HG02678 (cell line): ENCODE data around the gene PRAME.
"Not testable (repeated sequence)": the region's sequence is repeated elsewhere in the genome, so short reads cannot be mapped to it uniquely, and the experiment has no call there.

ENCODE experiments used
- ATAC-seq: cut with Tn5 transposase; IDR thresholded peaks from one replicate; pipeline ENCODE4 v1.9.1; 2021; ENCODE audit warnings: mild to moderate bottlenecking, moderate library complexity; ENCODE audit not compliant: unreplicated experiment

The PRAME gene

DNA sequence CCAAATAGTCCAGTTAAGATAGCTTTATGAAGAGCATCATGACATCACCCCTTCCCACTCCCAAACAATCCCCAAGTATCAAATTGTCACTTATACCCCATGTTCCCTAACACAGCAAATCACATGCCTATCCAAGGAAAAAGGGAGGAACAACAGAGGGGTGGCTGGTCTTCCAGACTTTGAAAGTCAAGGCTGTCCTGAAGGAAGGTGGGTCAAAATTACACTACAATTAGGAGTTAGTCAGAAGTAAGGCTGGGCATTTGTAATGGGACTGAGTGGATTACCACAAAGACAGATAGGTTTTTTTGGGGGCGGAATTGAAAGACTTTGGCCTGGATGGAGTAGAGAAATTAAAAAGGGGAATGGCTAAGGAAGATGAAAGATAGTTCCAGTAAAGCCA is 5.9 kb downstream of the PRAME start:
- ATAC-seq = no peak

DNA sequence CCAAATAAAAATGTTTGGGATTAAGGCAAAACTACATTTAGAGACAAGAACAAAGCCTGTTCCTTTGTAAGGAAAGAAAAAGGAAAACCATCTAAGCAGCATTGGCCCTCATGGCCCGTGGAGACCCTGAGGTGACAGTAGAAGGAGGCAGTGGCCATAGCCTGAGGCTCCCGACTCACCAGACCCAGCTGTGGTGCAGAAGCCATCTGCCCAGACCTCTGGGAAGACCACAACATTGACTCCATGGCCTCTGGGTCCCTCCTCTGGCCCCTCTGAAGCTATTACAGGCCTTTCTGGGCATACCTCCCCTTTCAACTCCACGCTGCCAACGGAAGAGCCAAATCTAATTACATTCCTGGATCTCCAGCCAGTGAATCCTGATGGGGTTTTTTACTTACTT is 6.4 kb downstream of the PRAME start:
- ATAC-seq = no peak

- no peak for ATAC-seq
Measured at GRCh38 chr22:22550789-22551434, 8.2 kb downstream of the PRAME start.

DNA sequence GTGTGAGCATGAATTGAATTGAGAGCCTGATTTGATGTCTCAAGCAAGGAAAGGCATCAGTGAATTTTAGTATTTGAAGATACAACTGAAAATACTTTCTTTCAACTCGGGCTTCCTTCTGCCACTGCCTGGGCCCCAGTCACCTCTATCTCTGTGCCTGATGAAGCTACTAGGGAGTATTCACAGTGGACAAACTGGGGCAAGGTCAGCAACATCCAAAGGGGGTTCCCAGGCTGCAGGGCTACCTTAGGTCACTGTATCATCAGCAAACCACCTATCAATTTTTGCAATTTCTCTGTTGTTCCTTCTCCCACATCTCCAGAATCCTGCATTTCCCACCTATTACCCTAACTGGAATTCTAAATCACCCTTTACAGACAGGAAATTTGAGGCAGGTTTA is 10.2 kb downstream of the PRAME start:
- no peak for ATAC-seq

DNA sequence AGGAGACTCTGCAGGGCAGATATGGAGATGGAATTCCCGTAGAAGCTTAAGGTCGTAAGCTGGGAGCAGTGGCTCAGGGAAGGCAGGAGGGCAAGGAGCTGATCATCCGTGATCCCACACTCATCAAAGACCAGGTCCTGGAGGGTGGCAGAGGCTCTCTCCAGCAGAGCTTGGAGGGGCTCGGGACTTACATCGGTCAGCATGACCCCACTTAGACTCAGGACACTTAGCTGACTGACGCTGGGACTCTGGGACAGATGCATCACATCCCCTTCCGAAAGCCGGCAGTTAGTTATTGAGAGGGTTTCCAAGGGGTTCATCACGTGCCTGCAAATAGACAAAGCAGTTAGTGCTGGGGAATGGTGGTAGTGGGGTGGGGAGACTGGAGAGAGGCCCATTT is 10.7 kb downstream of the PRAME start:
- ATAC-seq = no peak

- ATAC-seq = no peak
Measured at GRCh38 chr22:22547692-22548300, 11.3 kb downstream of the PRAME start.

DNA sequence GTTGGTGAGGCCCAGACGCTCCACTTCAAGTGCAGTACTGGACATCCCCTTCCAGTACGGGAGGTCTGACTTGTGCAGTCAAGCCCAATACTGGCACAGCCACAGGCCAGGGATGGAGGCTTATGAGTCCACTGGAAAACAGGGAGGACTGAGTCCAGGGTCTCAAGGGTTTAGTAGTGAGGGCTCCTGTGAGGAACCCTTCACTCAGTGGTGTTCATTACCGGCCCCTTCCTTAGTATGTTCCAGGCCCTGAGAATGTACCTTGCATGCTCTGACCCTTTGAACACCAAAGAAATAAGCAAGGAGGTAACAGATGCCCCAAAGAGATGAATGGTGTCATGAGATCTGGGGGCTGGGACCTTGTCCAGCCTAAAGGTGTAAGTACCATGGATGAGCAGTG is 11.8 kb downstream of the PRAME start:
- no peak for ATAC-seq

DNA sequence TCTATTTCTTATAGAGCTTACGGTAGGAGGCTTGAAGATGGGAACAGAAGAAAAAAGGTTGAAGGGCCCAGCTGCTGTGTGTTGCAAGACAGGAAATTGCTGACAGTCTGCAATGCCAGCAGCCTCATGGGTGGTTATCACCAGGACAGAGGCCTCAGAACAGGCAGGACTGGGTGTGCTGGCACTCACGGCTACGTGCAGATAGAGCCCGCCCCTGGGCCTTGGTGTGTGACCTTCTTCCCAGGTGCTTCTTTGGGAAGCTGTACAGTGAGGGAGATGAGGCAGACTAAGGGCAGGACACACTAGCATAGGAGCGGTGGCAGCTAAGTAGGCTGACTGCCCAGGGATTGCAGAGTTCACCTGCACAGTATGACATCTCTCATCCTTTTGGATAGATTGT is 12.6 kb downstream of the PRAME start:
- ATAC-seq = no peak

DNA sequence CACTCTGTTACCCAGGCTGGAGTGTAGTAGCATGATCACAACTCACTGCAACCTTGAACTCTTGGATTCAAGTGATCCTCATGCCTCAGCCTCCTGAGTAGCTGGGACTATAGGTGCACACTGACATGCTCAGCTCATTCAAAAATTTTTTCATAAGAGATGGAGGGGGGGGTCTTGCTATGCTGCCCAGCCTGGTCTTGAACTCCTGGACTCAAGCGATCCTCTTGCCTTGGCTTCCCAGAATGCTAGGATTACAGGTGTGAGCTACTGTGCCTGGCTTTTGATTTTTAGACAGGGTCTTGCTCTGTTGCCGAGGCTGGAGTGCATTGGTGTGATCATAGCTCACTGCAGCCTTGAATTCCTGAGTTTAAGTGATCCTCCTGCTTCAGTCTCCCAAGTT is 14.0 kb downstream of the PRAME start:
- ATAC-seq = no peak

DNA sequence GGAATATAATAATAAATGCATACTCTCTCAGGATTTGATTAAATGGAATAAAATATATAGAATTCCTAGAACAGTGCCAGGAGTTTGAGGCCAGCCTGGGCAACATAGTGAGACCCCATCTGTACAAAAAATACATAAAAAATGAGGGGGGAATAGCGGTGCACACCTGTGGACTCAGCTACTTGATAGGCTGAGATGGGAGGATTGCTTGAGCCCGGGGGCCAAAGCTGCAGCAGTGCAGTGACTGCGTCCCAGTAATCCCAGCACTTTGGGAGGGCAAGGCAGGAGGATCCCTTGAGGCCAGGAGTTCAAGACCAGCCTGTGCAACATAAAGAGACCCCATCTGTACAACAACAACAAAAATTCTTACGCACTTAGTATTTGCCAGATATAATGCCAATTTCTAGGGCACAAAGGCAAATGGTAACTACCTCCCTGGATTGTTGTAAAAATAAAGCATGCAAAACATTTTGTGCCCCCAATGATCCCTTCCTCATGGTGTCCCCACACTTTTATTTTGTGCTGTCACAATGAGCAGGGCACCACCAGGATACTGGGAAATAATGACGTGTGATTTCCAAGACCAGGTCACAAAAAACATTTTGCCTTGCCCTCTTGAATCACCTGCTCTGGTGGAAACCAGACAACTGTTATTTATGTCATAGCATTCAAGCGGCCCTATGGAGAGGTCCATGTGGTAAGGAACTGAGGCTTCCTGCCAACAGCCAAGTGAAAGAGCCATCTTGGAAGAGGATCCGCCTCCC is 20.7 kb downstream of the PRAME start:
- no peak for ATAC-seq

GRCh38 chr22:22536916-22537315 is 22.1 kb downstream of the PRAME start:
- ATAC-seq = no peak

- no peak for ATAC-seq
Measured at GRCh38 chr22:22536515-22536914, 22.6 kb downstream of the PRAME start.

DNA sequence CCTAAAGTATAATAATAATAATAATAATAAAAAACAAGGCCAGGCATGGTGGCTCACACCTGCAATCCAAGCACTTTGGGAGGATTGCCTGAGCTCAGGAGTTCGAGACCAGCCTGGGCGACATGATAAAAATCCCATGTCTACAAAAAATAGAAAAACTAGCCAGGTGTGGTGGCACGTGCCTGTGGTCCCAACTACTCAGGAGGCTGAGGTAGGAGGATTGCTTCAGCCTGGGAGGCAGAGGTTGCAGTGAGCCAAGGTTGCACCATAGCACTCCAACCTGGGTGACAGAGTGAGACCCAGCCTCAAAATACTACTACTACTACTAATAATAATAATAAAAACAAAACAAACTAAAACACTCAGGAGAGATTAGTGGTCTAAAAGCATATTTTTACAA is 23.4 kb downstream of the PRAME start:
- ATAC-seq = no peak

- no peak for ATAC-seq
Measured at GRCh38 chr22:22534604-22535415, 24.3 kb downstream of the PRAME start.

- ATAC-seq = no peak
Measured at GRCh38 chr22:22533863-22534262, 25.2 kb downstream of the PRAME start.

GRCh38 chr22:22533417-22533816 is 25.6 kb downstream of the PRAME start:
- ATAC-seq = no peak

DNA sequence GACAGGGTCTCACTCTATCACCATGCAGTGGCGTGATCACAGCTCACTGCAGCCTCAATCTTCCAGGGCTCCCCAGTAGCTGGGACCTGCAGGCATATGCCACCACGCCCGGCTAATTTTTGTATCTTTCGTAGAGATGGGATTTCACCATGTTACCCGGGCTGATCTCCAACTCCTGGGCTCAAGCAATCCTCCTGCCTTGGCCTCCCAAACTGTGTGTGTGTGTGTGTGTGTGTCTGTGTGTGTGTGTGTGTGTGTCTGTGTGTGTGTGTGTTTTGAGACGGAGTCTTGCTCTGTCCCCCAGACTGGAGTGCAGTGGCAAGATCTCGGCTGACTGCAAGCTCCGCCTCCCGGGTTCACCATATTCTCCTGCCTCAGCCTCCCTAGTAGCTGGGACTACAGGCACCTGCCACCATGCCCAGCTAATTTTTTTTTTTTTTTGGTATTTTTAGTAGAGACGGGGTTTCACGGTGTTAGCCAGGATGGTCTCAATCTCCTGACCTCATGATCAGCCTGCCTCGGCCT is 26.5 kb downstream of the PRAME start:
- not testable (repeated sequence) for ATAC-seq

- no peak for ATAC-seq
Measured at GRCh38 chr22:22531770-22532546, 27.1 kb downstream of the PRAME start.

DNA sequence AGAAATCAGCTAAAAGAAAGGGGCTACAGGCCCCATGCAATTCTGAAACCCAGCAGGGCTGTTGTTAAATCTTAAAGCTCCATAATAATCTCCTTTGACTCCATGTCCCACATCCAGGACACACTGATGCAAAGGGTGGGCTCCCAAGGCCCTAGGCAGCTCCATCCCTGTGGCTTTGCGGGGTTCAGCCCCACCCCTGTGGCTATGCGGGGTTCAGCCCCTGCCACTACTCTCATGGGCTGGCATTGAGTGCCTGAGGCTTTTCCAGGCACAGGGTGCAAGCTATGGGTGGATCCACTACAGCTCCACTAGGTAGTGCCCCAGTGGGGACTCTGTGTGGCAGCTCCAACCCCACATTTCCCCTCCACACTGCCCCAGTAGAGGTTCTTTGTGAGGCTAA is 30.3 kb downstream of the PRAME start:
- no peak for ATAC-seq

GRCh38 chr22:22527312-22527711 is 31.8 kb downstream of the PRAME start:
- ATAC-seq = no peak
